ENCODE measurements around the gene HAUS6.

DNA sequence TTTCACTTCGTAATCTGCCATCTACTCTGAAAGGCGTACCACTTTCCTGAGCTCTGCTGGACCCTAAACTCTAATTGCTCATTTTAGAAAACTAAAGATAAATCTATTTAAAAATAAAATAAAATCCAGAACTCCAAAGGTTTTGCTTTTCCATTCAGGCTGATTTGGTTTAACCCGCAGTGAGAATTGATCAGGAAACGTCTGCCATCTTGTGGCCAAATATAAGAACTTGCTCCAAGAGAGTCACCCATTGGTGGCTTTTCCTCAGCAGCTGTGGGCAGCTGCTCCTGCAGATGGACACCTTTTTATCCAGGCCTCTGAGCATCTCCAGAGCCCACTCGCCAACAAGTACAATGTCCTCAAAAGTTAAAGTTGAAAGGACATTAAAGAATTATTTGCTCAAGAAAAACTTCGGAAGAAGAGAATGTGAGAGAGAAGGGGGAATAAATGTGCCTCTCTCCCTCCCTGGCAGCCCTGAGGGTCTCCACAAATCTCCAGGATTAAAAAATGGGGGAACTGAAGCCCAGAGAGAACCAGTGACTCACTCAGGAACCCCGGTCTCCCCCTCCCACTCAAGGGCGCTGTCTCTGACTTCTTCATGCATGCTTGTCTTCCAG is 73.8 kb downstream of the HAUS6 start:
- TF ChIP-seq CTCF (IDR thresholded peaks at IDR 0.05) (peak; percentile 66 to 86 (median 82)), POLR2A (IDR thresholded peaks at IDR 0.05) (no peak)
